HK-2 (cell line): ENCODE results near the gene SNRNP200.
A peak's percentile ranks its signal among the peaks of the same experiment; 100 is the strongest.

Experiments
- DNase-seq: peaks from one replicate; pipeline ENCODE4 v3.0.0-alpha.2; 2018; ENCODE audit not compliant: unreplicated experiment

SNRNP200 gene

DNA sequence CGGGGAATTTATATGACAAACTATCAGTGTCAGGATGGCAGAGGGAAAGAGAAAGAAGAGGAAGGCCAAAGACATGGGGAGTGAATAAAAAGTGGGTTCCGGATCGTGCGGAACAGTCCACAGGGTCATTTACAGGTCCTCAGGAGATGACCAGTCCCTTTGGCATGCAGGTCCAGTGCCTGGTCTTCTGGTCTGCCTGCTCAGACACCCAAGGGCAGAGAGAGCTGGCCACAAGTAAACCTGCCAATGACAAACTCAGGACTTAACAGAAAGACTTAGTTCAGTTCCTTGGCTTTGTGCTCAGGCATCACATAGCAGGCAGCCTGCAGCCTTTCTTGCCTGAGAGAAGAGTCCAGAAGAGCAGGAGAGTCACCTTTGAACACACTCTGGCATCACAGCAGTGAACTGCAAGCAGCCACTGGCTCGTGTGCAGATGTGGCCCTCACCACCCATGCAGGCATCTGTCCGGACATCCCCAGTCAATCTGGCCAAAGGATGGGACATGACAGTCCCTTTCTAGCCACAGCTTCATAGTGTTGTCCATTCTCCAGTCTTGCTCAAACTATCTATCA lies 53.5 kb downstream of the SNRNP200 start:
- DNase-seq: peak; percentile 85

- no peak for DNase-seq
Measured at GRCh38 chr2:96250188-96250587, 55.2 kb downstream of the SNRNP200 start.

DNA sequence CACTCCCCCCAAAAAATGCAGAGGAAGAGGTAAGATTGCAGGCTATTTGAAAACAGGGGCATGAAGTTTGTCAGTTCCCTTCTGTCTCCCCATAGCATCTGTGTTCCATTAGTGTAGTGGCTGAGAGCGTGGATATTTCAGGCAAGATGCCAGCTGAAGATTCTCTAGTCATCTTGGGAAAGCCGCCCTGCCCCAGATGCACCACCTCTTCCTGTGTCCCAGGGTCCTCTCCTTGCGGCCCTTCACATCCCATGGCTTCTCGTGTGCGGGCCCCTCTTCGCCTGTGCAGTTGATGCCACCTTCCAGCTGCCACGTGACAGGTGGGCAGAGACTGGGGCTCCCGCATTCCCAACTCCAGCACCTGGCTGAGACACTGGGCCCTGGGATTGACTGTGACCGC lies 55.7 kb downstream of the SNRNP200 start:
- no peak for DNase-seq

GRCh38 chr2:96248624-96249023 lies 56.7 kb downstream of the SNRNP200 start:
- DNase-seq: no peak

DNA sequence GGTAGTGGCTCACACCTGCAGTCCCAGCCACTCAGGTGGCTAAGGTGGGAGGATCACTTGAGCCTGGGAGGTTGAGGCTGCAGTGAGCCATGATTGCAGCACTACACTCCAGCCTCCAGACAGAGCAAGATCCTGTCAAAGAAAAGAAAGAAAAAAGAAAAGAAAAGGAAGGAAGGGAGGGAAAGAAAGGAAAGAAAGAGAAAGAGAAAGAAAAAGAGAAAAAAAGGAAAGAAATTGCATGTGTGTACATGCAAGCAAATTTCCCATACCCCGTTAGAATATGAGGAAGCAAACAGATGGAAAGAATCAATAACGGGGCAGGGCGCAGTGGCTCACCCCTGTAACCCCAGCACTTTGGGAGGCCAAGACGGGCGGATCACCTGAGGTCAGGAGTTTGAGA lies 57.5 kb downstream of the SNRNP200 start:
- DNase-seq: no peak

- no peak for DNase-seq
Measured at GRCh38 chr2:96247009-96247408, 58.3 kb downstream of the SNRNP200 start.

DNA sequence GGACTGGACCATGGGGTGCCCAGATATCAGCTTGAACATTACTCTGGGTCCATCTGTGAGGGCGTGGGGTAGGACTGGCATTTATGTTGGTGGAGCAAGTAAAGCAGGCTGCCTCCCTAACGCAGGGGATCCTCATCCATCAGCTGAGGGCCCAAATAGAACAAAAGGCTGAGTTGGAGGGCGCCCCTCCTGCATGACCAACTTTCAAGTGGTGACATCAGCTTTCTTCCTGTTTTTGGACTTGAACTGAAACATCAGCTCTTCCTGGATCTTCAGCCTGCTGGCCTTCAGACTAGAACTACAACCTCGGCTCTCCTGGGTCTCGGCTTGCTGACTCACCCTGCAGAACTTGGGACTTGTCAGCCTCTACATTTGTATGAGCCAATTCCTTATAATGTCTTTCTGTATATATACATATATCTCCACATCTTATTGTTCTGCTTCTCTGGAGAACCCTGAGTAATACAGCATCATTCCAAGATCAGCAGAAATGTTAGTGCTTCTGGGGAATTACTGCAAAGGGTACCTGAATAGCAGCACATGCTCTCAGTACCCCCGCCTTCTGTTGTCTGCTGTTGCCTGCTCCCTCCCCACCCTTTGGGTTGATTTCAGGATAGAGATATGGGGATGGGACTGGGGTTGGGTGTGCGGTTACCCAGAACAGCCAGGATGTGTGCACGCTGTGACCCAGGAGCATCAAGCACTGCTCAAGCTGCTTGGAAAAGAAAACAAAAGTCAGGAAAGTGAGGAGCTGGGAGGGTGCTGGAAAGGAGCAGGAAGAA lies 59.5 kb downstream of the SNRNP200 start:
- DNase-seq: no peak

DNA sequence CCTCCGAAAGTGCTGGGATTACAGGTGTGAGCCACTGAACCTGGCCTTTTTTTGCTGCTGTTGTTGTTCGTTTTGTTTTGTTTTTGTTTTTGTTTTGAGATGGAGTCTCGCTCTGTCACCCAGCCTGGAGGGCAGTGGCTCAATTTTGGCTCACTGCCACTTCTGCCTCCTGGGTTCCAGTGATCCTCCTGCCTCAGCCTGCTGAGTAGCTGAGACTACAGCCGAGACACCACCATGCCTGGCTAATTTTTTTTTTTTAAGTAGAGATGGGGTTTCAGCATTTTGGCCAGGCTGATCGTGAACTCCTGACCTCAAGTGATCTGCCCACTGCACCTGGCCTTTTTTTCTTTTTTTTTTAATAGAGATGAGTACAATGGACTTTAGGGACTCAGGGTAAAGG lies 61.5 kb downstream of the SNRNP200 start:
- DNase-seq: no peak

DNA sequence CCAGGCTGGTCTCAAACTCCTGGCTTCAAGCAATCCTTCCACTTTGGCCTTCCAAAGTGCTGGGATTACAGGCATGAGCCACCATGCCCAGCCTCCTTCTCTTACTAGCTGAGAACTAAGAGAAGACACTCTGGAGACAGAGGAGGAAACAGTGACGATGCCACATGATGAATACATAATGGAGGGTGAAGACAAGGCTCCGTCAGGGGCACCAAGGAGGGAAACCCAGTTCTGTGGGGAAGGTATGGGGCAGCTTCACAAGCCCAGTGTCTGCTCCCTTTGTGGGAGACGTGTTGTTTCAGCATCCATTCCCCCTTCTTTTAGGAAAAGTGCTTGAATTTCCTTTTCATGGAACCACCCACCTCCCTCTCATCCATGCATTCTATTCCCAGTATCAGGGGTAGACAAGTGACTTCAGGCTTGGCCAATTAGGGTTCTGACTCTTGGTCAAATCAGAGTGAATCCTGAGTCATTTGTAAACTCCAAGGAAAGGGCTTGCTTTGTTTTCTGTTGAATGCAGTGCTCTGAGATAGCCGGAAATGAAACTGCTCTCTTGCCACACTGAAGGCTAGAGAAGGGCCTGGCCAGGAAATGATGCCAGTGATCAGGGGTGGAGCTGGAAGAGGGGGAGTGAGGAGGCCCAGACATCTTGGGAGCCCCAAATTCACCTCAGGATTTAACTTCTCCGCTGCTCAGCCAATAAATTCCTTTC lies 63.3 kb downstream of the SNRNP200 start:
- no peak for DNase-seq

GRCh38 chr2:96241227-96241626 lies 64.1 kb downstream of the SNRNP200 start:
- no peak for DNase-seq

GRCh38 chr2:96240341-96241038 lies 64.9 kb downstream of the SNRNP200 start:
- no peak for DNase-seq

DNA sequence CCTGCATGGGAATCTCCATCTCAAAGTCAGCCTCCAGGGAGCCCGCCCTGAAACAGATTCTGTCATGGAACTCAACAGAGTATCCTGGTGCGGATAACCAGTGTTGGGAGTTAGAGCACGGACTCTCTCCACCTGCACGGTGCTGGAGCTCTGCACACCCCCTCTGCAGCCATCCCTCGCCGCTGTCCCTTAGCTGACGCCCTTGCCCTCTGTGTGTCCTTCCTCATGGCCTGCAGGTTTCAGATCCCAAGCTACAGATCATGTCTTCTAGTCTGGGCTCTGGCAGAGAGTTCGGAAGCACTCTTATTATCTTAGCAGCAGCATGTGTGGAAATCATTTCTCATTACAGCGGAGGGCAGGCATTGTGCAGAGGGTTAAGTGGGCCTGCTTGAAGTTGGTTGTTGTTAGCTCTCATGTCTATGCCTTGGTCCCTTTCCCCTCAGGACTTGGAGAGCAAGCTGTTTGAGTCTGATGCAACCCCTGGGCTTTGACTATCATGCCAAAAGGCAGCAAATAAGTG lies 65.5 kb downstream of the SNRNP200 start:
- no peak for DNase-seq

GRCh38 chr2:96239091-96239490 lies 66.3 kb downstream of the SNRNP200 start:
- DNase-seq: no peak

- DNase-seq: no peak
Measured at GRCh38 chr2:96238266-96238665, 67.1 kb downstream of the SNRNP200 start.

- DNase-seq: no peak
Measured at GRCh38 chr2:96236882-96237281, 68.5 kb downstream of the SNRNP200 start.

- no peak for DNase-seq
Measured at GRCh38 chr2:96233880-96234316, 71.4 kb downstream of the SNRNP200 start.

DNA sequence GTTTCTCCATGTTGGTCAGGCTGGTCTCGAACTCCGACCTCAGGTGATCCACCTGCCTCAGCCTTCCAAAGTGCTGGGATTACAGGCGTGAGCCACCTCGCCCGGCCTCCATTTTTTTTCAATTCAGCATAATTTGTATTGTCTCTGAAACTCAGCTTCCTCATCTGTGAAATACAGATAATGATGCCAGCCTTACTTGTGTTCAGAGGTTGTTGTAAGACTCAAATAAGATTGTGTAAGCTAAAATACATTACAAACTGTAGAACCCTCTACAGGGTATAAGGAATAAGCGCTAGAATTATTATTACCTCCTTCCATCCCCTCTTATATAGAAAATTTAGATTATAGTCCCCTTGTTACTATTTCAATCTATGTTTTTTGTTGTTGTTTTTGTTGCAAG lies 71.9 kb downstream of the SNRNP200 start:
- no peak for DNase-seq

- no peak for DNase-seq
Measured at GRCh38 chr2:96231316-96231715, 74.0 kb downstream of the SNRNP200 start.

DNA sequence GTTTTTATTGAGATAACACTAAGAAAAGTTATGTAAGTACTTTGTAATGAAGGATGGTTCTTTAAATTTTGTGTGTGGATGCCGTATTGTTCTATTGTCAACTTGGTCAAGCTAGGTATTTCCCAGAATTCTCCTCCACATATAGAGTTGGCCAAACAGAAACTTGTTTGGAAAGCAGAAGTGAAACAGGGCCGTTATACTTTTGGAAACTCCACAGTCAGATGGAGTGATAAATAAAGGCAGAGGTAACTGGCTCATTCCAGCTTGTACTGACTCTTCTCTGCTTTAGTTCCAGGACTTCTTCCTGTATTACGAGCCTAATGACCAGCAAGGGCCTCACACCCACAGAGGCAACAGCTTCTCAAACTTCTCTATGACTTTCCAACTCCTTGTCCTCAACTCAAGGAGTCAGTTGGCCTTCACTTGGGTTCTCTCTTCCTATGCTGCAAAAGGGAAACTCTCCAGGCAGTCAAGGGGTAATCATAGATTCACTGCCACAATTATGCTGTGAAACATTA lies 80.3 kb downstream of the SNRNP200 start:
- DNase-seq: no peak
